Epithelial cell of esophagus (primary cell): ENCODE results near the gene RAD9A.
A peak's percentile ranks its signal among the peaks of the same experiment; 100 is the strongest.

Experiments
- DNase-seq: peaks from one replicate; pipeline ENCODE4 v3.0.0; 2010; ENCODE audit warnings: low read depth
- H3K4me3 ChIP-seq: 2 replicates; pipeline ENCODE4 v1.5.1; 2011; ENCODE audit warnings: mild to moderate bottlenecking, low read length, control low read depth
- CTCF ChIP-seq: IDR thresholded peaks from 2 replicates; pipeline ENCODE4 v1.5.1; 2011; ENCODE audit warnings: low read depth, mild to moderate bottlenecking, low read length, control low read depth, inconsistent platforms; ENCODE audit not compliant: insufficient read depth; ENCODE audit errors: missing control alignments

RAD9A gene

GRCh38 chr11:67405196-67405567 is 13.4 kb downstream of the RAD9A start:
- H3K4me3 ChIP-seq, result no peak overlapping the region
- no peak for TF ChIP-seq CTCF
- DNase-seq, result no peak

GRCh38 chr11:67405688-67406339 is 14.0 kb downstream of the RAD9A start:
- no peak for DNase-seq
- no peak for TF ChIP-seq CTCF
- H3K4me3 ChIP-seq, result no peak overlapping the region

GRCh38 chr11:67406420-67406968 is 14.7 kb downstream of the RAD9A start:
- TF ChIP-seq CTCF, result no peak
- no peak for DNase-seq
- no peak overlapping the region for H3K4me3 ChIP-seq

GRCh38 chr11:67406969-67407687 is 15.3 kb downstream of the RAD9A start:
- no peak for DNase-seq
- peak; percentile 17 for TF ChIP-seq CTCF
- no peak overlapping the region for H3K4me3 ChIP-seq

- no peak overlapping the region for H3K4me3 ChIP-seq
- TF ChIP-seq CTCF, result no peak
- DNase-seq, result no peak
Measured at GRCh38 chr11:67407688-67408163, 15.9 kb downstream of the RAD9A start.

GRCh38 chr11:67408437-67409200 is 16.8 kb downstream of the RAD9A start:
- no peak for TF ChIP-seq CTCF
- DNase-seq, result no peak
- H3K4me3 ChIP-seq, result no peak overlapping the region
